ENCODE measurements around the gene OTOP2. TPM values are rescaled to one million over a fixed set of nuclear protein-coding genes. Genes with fewer than 3 reads are reported as not detected.

The OTOP2 gene
- total RNA-seq, 1 donor from 2014 or later: not detected

GRCh38 chr17:74970395-74970794 is 46.3 kb downstream of the OTOP2 start:
- Mint-ChIP-seq H3K27me3 (ENCODE audit: unreplicated experiment) (peaks cover 16% of the 10 kb centered on the region), H3K4me3 (ENCODE audit: unreplicated experiment) (no peak overlapping the region), H3K4me1 (ENCODE audit: unreplicated experiment) (peaks cover 10% of the 10 kb centered on the region), H3K36me3 (ENCODE audit: unreplicated experiment) (no peaks in the 10 kb centered on the region), H3K27ac (ENCODE audit: unreplicated experiment) (no peak overlapping the region), H3K9me3 (ENCODE audit: unreplicated experiment) (no peaks in the 10 kb centered on the region)
- no peak for DNase-seq (ENCODE audit: extremely low spot score, unreplicated experiment)
- no peak for TF ChIP-seq CTCF (IDR thresholded peaks at IDR 0.05)

GRCh38 chr17:74971069-74971841 is 47.2 kb downstream of the OTOP2 start:
- no peak for DNase-seq (ENCODE audit: extremely low spot score, unreplicated experiment)
- H3K27ac Mint-ChIP-seq (ENCODE audit: unreplicated experiment): no peak overlapping the region
- TF ChIP-seq CTCF (IDR thresholded peaks at IDR 0.05): no peak
- peaks cover 20% of the 10 kb centered on the region for H3K27me3 Mint-ChIP-seq (ENCODE audit: unreplicated experiment)
- peaks cover 10% of the 10 kb centered on the region for H3K4me1 Mint-ChIP-seq (ENCODE audit: unreplicated experiment)
- H3K36me3 Mint-ChIP-seq (ENCODE audit: unreplicated experiment): no peaks in the 10 kb centered on the region
- peak overlapping the region; percentile 77 for H3K4me3 Mint-ChIP-seq (ENCODE audit: unreplicated experiment)
- no peaks in the 10 kb centered on the region for H3K9me3 Mint-ChIP-seq (ENCODE audit: unreplicated experiment)

GRCh38 chr17:74971842-74972106 is 47.7 kb downstream of the OTOP2 start:
- no peak overlapping the region for H3K27ac Mint-ChIP-seq (ENCODE audit: unreplicated experiment)
- peaks cover 20% of the 10 kb centered on the region for H3K27me3 Mint-ChIP-seq (ENCODE audit: unreplicated experiment)
- no peaks in the 10 kb centered on the region for H3K36me3 Mint-ChIP-seq (ENCODE audit: unreplicated experiment)
- no peak for DNase-seq (ENCODE audit: extremely low spot score, unreplicated experiment)
- TF ChIP-seq CTCF (IDR thresholded peaks at IDR 0.05): no peak
- peak overlapping the region; percentile 77 for H3K4me3 Mint-ChIP-seq (ENCODE audit: unreplicated experiment)
- peaks cover 10% of the 10 kb centered on the region for H3K4me1 Mint-ChIP-seq (ENCODE audit: unreplicated experiment)
- no peaks in the 10 kb centered on the region for H3K9me3 Mint-ChIP-seq (ENCODE audit: unreplicated experiment)

- peak within 1 kb of the TSS; percentile 77 for H3K4me3 Mint-ChIP-seq (ENCODE audit: unreplicated experiment)
- H3K4me1 Mint-ChIP-seq (ENCODE audit: unreplicated experiment): peaks cover 10% of the 10 kb centered on the region
- H3K36me3 Mint-ChIP-seq (ENCODE audit: unreplicated experiment): no peaks in the 10 kb centered on the region
- H3K27me3 Mint-ChIP-seq (ENCODE audit: unreplicated experiment): peaks cover 20% of the 10 kb centered on the region
- no peak for DNase-seq (ENCODE audit: extremely low spot score, unreplicated experiment)
- no peak for TF ChIP-seq CTCF (IDR thresholded peaks at IDR 0.05)
- no peak within 1 kb of the TSS for H3K27ac Mint-ChIP-seq (ENCODE audit: unreplicated experiment)
- H3K9me3 Mint-ChIP-seq (ENCODE audit: unreplicated experiment): no peaks in the 10 kb centered on the region
Measured at GRCh38 chr17:74972107-74972972, 48.3 kb downstream of the OTOP2 start, which contains the start of gene HID1. TSS of gene HID1 (minus strand) at chr17:74972759. CDS start at chr17:74972656, 103 bp downstream.

- Mint-ChIP-seq H3K9me3 (ENCODE audit: unreplicated experiment) (no peaks in the 10 kb centered on the region), H3K27me3 (ENCODE audit: unreplicated experiment) (peaks cover 20% of the 10 kb centered on the region), H3K27ac (ENCODE audit: unreplicated experiment) (no peak overlapping the region), H3K36me3 (ENCODE audit: unreplicated experiment) (no peaks in the 10 kb centered on the region), H3K4me1 (ENCODE audit: unreplicated experiment) (peaks cover 10% of the 10 kb centered on the region), H3K4me3 (ENCODE audit: unreplicated experiment) (peak overlapping the region; percentile 77)
- no peak for TF ChIP-seq CTCF (IDR thresholded peaks at IDR 0.05)
- DNase-seq (ENCODE audit: extremely low spot score, unreplicated experiment): no peak
Measured at GRCh38 chr17:74972973-74973328, 48.9 kb downstream of the OTOP2 start.
